Ishikawa (cell line): ENCODE data around the gene CA10.

Experiments used
- CEBPB ChIP-seq: IDR thresholded peaks from 2 replicates; pipeline ENCODE4 v1.6.1; 2012
- CREB1 ChIP-seq: IDR thresholded peaks from 2 replicates; pipeline ENCODE4 v1.6.1; 2012; ENCODE audit warnings: low read depth
- EGR1 ChIP-seq: IDR thresholded peaks from 2 replicates; pipeline ENCODE4 v1.6.1; 2012
- EP300 ChIP-seq: IDR thresholded peaks from 2 replicates; pipeline ENCODE4 v1.6.1; 2012; ENCODE audit warnings: borderline replicate concordance
- FOXM1 ChIP-seq: IDR thresholded peaks from 2 replicates; pipeline ENCODE4 v1.6.1; 2012; ENCODE audit warnings: low read depth, borderline replicate concordance
- NFIC ChIP-seq: IDR thresholded peaks from 2 replicates; pipeline ENCODE4 v1.6.1; 2012
- RAD21 ChIP-seq: IDR thresholded peaks from 2 replicates; pipeline ENCODE4 v1.6.1; 2012; ENCODE audit warnings: low read depth
- TAF1 ChIP-seq: IDR thresholded peaks from 2 replicates; pipeline ENCODE4 v1.6.1; 2012; ENCODE audit warnings: low read depth, mild to moderate bottlenecking
- TCF12 ChIP-seq: IDR thresholded peaks from 2 replicates; pipeline ENCODE4 v1.6.1; 2012; ENCODE audit warnings: low read depth
- TEAD4 ChIP-seq: IDR thresholded peaks from 2 replicates; pipeline ENCODE4 v1.6.1; 2012
- YY1 ChIP-seq: IDR thresholded peaks from 2 replicates; pipeline ENCODE4 v1.6.1; 2012; ENCODE audit warnings: low read depth
- ZBTB7A ChIP-seq: IDR thresholded peaks from 2 replicates; pipeline ENCODE4 v1.6.1; 2012; ENCODE audit warnings: low read depth
- TF ChIP-seq, protein P1 (sequence below): IDR thresholded peaks from 2 replicates; pipeline ENCODE4 v1.6.1; 2012
- TF ChIP-seq, protein P2 (sequence below): IDR thresholded peaks from 2 replicates; pipeline ENCODE4 v1.6.1; 2012; ENCODE audit warnings: low read depth, mild to moderate bottlenecking
- TF ChIP-seq, protein P3 (sequence below): IDR thresholded peaks from 2 replicates; pipeline ENCODE4 v1.6.1; 2012

The CA10 gene

DNA sequence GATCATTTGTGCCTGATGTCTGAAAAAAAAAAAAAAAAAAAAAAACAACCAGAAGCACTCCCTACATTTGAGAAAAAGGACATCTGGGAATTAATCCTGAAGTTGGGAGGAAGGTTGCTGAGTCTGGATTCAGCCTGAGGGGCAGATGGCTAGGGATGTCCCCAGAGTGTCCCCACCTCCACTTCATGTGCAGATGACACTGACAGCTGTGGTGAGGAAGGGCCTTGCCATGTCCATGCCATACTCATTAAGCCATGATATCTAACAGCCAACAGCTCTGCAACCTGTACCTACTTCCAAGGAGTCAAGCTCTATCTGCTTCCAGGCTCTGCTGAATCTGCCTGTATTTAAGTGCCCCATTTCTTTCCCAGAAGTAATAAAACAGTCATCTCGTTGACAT lies 356.0 kb downstream of the CA10 start:
- TF ChIP-seq, protein P1, sequence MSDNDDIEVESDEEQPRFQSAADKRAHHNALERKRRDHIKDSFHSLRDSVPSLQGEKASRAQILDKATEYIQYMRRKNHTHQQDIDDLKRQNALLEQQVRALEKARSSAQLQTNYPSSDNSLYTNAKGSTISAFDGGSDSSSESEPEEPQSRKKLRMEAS = no peak
- no peak for TF ChIP-seq CREB1
- TF ChIP-seq FOXM1 = no peak
- TF ChIP-seq ZBTB7A = no peak

DNA sequence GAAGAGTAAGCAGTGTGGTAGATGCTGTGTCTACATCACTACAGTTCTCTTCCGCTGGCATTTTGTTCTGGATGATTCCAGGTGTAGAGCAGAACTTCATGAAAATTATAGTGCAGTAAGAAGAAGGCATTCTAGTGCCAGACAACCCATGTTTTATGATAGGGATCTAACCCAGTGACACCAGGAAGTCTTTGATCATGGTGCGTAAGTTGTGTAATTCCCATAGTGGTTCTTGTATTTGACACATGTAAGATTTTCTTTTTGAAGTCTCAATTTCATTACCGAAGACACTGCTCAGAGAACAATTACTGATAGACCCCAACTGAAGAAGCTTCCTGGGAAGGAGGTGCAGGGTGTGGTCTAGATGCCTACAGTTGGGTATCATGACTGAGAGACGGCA lies 356.9 kb downstream of the CA10 start:
- TF ChIP-seq, protein P2, sequence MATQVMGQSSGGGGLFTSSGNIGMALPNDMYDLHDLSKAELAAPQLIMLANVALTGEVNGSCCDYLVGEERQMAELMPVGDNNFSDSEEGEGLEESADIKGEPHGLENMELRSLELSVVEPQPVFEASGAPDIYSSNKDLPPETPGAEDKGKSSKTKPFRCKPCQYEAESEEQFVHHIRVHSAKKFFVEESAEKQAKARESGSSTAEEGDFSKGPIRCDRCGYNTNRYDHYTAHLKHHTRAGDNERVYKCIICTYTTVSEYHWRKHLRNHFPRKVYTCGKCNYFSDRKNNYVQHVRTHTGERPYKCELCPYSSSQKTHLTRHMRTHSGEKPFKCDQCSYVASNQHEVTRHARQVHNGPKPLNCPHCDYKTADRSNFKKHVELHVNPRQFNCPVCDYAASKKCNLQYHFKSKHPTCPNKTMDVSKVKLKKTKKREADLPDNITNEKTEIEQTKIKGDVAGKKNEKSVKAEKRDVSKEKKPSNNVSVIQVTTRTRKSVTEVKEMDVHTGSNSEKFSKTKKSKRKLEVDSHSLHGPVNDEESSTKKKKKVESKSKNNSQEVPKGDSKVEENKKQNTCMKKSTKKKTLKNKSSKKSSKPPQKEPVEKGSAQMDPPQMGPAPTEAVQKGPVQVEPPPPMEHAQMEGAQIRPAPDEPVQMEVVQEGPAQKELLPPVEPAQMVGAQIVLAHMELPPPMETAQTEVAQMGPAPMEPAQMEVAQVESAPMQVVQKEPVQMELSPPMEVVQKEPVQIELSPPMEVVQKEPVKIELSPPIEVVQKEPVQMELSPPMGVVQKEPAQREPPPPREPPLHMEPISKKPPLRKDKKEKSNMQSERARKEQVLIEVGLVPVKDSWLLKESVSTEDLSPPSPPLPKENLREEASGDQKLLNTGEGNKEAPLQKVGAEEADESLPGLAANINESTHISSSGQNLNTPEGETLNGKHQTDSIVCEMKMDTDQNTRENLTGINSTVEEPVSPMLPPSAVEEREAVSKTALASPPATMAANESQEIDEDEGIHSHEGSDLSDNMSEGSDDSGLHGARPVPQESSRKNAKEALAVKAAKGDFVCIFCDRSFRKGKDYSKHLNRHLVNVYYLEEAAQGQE = no peak
- TF ChIP-seq YY1 (no peak), EP300 (no peak), NFIC (no peak), ZBTB7A (no peak), TEAD4 (no peak), FOXM1 (no peak), RAD21 (no peak), TCF12 (no peak), TAF1 (no peak), CREB1 (no peak), EGR1 (no peak), CEBPB (no peak)
- TF ChIP-seq, protein P3, sequence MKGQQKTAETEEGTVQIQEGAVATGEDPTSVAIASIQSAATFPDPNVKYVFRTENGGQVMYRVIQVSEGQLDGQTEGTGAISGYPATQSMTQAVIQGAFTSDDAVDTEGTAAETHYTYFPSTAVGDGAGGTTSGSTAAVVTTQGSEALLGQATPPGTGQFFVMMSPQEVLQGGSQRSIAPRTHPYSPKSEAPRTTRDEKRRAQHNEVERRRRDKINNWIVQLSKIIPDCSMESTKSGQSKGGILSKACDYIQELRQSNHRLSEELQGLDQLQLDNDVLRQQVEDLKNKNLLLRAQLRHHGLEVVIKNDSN = no peak
- TF ChIP-seq, protein P1 = no peak

DNA sequence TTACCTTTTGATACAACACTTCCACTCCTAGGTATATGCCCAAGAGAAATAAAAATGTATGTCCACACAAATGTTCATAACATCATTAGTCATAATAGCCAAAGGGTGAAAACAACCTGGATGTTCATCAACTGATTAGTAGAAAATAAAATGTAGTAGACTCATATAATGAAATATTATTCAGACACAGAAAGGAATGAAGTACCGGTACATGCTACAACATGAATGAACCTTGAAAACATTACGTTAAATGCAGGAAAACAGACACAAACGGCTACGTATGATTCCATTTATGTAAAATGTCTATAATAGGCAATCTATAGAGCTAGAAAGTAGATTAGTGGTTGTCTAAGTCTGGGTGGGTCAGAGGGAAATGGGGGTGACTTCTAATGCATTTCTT lies 358.5 kb downstream of the CA10 start:
- TF ChIP-seq TEAD4 (no peak), TCF12 (no peak), CREB1 (no peak), FOXM1 (no peak), RAD21 (no peak)
- TF ChIP-seq, protein P2 = no peak

DNA sequence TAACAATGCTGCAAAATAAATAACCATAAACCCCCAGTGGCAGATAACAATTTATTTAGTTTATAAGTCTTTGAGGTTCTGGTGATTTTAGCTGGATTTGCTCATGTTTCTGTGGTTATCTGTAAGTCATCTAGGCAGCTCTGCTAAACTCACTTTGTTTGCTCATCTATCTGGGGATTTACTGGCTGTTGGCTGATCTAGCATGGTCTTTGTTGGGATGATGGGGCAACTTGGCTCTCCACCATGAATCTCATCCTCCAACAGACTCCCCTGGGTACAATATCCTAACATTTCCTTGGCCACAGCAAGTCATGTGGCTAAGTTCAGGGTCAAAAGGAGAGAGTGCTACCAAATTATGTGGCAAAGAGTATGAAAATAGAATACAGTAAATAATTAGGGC lies 359.3 kb downstream of the CA10 start:
- TF ChIP-seq EP300 = no peak
- TF ChIP-seq, protein P3 = no peak
- TF ChIP-seq TCF12 = no peak
- TF ChIP-seq TEAD4 = no peak

DNA sequence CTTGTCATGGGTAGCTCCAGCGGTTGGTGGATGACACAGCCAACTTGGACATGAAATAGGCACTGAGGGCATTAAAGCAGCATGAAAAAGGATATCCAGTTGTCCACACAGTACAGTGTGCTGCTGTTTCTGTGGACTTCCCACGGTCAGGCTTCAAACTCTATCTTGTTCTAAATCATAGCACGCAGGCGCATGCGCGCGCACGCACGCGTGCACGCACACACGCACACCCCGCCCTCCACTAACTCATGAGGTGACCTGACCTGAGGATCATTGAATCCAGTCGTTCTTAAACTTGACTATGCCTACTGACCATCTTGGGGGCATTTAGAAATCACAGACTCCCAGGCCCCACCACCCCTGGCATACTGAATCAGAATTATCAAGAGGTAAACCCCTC lies 361.4 kb downstream of the CA10 start:
- TF ChIP-seq TEAD4 (no peak), CEBPB (no peak), RAD21 (no peak), NFIC (no peak), CREB1 (no peak), TAF1 (no peak), EP300 (no peak), EGR1 (no peak), FOXM1 (no peak), ZBTB7A (no peak)
- TF ChIP-seq, protein P3 = no peak
- TF ChIP-seq, protein P2 = no peak
- TF ChIP-seq, protein P1 = no peak
